SU-DHL-6 (cell line): ENCODE measurements around the gene COL12A1.

ENCODE experiments used
- H2AFZ ChIP-seq: fragments of 200-600 bp; sonication (generic); 2 replicates; pipeline ENCODE4 v1.6.1; 2014; ENCODE audit warnings: low read depth, mild to moderate bottlenecking, moderate library complexity, mixed read lengths, antibody characterized with exemption, low read length; ENCODE audit not compliant: severe bottlenecking
- H3F3A ChIP-seq: fragments of 200-600 bp; shearing (Covaris generic); 2 replicates; pipeline ENCODE4 v1.6.0; 2016; ENCODE audit warnings: antibody characterized with exemption, mild to moderate bottlenecking; ENCODE audit not compliant: insufficient read depth
- H3K27ac ChIP-seq: fragments of 200-600 bp; sonication (generic); 2 replicates; pipeline ENCODE4 v1.5.1; 2016; ENCODE audit warnings: low read depth, mild to moderate bottlenecking, low read length, moderate library complexity, mixed read lengths
- H3K27me3 ChIP-seq: fragments of 200-600 bp; sonication (generic), shearing (Covaris generic); 2 replicates; pipeline ENCODE4 v1.6.0; 2014; ENCODE audit warnings: mild to moderate bottlenecking, low read length
- H3K36me3 ChIP-seq: fragments of 200-600 bp; sonication (generic); 2 replicates; pipeline ENCODE4 v1.6.1; 2014; ENCODE audit warnings: mild to moderate bottlenecking, low read length, mixed read lengths
- H3K4me2 ChIP-seq: fragments of 300-600, 200-600 bp; shearing (Covaris generic), sonication (generic); 2 replicates; pipeline ENCODE4 v1.6.0; 2014; ENCODE audit warnings: low read length, low read depth, mild to moderate bottlenecking; ENCODE audit not compliant: poor library complexity, severe bottlenecking
- H3K4me3 ChIP-seq: fragments of 200-600 bp; sonication (generic); 2 replicates; pipeline ENCODE4 v1.5.1; 2014; ENCODE audit warnings: antibody characterized with exemption, low read length, mild to moderate bottlenecking, mixed read lengths; ENCODE audit not compliant: insufficient read depth, poor library complexity, severe bottlenecking
- H3K79me2 ChIP-seq: fragments of 200-600 bp; sonication (generic); 2 replicates; pipeline ENCODE4 v1.6.1; 2014; ENCODE audit warnings: mild to moderate bottlenecking, low read length, moderate library complexity; ENCODE audit not compliant: insufficient read depth
- H3K9ac ChIP-seq: fragments of 200-600 bp; sonication (generic); 2 replicates; pipeline ENCODE4 v1.7.0; 2014; ENCODE audit warnings: mild to moderate bottlenecking, low read length
- H3K9me2 ChIP-seq: fragments of 200-600 bp; sonication (generic); replicated peaks from 2 replicates; pipeline ENCODE4 v1.6.1; 2014; ENCODE audit warnings: low read length; ENCODE audit not compliant: insufficient read depth
- H3K9me3 ChIP-seq: fragments of 200-600 bp; sonication (generic); 2 replicates; pipeline ENCODE4 v1.6.1; 2014; ENCODE audit warnings: low read length, mixed read lengths; ENCODE audit not compliant: insufficient read depth
- H4K20me1 ChIP-seq: fragments of 200-600 bp; sonication (generic); 2 replicates; pipeline ENCODE4 v1.6.1; 2014; ENCODE audit warnings: low read depth, mild to moderate bottlenecking, antibody characterized with exemption, low read length, moderate library complexity, mixed read lengths
- CTCF ChIP-seq: fragments of 200-600 bp; sonication (generic); IDR thresholded peaks from one replicate; pipeline ENCODE4 v1.5.1; 2017; ENCODE audit warnings: antibody characterized with exemption, mild to moderate bottlenecking, low read length, moderate library complexity; ENCODE audit not compliant: insufficient read depth, poor library complexity, severe bottlenecking
- EZH2phosphoT487 ChIP-seq: fragments of 200-600 bp; sonication (generic), shearing (Covaris generic); conservative IDR thresholded peaks from 2 replicates; pipeline ENCODE4 v1.6.1; 2018; ENCODE audit warnings: mild to moderate bottlenecking, antibody characterized with exemption, low read length, moderate library complexity, mixed read lengths

COL12A1 gene

GRCh38 chr6:75209184-75209723 lies 3.4 kb upstream of the COL12A1 start:
- TF ChIP-seq EZH2phosphoT487, result no peak
- TF ChIP-seq CTCF, result no peak
- Histone ChIP-seq H3K27me3 (no peaks in the 10 kb centered on the region), H3K79me2 (no peaks in the 10 kb centered on the region), H2AFZ (no peak overlapping the region), H3K27ac (no peak overlapping the region), H3K9me3 (no peaks in the 10 kb centered on the region), H3K36me3 (no peaks in the 10 kb centered on the region), H3K9me2 (no peaks in the 10 kb centered on the region), H3K4me2 (no peak overlapping the region), H4K20me1 (no peaks in the 10 kb centered on the region), H3K9ac (no peak overlapping the region), H3K4me3 (no peak overlapping the region), H3F3A (no peaks in the 10 kb centered on the region)

GRCh38 chr6:75208298-75209183 lies 2.7 kb upstream of the COL12A1 start:
- Histone ChIP-seq H4K20me1 (no peaks in the 10 kb centered on the region), H3K36me3 (no peaks in the 10 kb centered on the region), H3K27ac (no peak overlapping the region), H3K79me2 (no peaks in the 10 kb centered on the region), H3K4me2 (peak overlapping the region; percentile 20), H3K4me3 (no peak overlapping the region), H3K9ac (no peak overlapping the region), H3F3A (no peaks in the 10 kb centered on the region), H2AFZ (no peak overlapping the region), H3K9me2 (no peaks in the 10 kb centered on the region), H3K9me3 (no peaks in the 10 kb centered on the region), H3K27me3 (no peaks in the 10 kb centered on the region)
- TF ChIP-seq EZH2phosphoT487, result no peak
- TF ChIP-seq CTCF, result peak; percentile 97

GRCh38 chr6:75206576-75207342 lies 906 bp upstream of the COL12A1 start:
- H3K36me3 ChIP-seq, result no peaks in the 10 kb centered on the region
- TF ChIP-seq EZH2phosphoT487 (no peak), CTCF (no peak)
- H3K79me2 ChIP-seq, result no peaks in the 10 kb centered on the region
- H3K27ac ChIP-seq, result no peak overlapping the region
- H3K27me3 ChIP-seq, result no peaks in the 10 kb centered on the region
- H2AFZ ChIP-seq, result no peak overlapping the region
- no peak overlapping the region for H3K4me2 ChIP-seq
- H4K20me1 ChIP-seq, result no peaks in the 10 kb centered on the region
- H3K9me2 ChIP-seq, result no peaks in the 10 kb centered on the region
- no peak overlapping the region for H3K4me3 ChIP-seq
- no peaks in the 10 kb centered on the region for H3F3A ChIP-seq
- no peak overlapping the region for H3K9ac ChIP-seq
- H3K9me3 ChIP-seq, result no peaks in the 10 kb centered on the region
